ENCODE measurements around the gene FAM229A.

The FAM229A gene

DNA sequence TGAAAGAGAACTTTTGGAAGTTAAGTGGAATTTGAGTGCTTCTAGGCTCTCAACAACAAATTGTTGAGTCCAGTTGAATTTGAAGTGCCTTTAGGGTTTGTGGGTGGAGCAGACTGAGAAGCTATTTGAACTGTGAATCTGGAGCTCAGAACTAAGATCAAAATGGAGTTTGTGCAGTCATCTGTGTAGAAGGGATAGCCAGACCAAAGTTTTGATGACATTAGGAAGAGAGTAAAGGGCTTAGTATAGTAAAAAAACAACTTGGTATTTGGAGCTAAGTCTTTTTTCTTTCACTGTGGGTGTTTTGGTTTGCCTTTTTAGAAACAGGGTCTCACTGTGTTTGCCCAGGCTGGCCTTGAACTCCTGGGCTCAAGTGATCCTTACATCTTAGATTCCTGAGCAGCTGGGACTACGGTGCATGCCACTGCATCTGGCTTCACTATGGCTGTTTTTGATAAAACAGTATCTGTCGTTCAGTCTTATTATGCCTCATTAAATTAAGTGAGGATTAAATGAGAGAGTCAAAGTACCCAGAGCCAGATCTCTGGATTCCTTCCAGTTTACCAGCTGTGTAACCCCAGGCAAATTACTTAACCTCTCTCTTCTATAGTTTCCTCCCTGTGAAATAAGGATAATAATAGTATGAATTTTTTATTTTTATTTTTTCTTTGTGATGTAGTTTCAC is 50.4 kb downstream of the FAM229A start:
- FAIRE-seq (no peak), DNase-seq (ENCODE audit: insufficient read length) (no peak)
- TF ChIP-seq TAF1 (IDR thresholded peaks at IDR 0.05; ENCODE audit: borderline replicate concordance, low read depth, low read length) (no peak), POLR2AphosphoS5 (IDR thresholded peaks at IDR 0.05; ENCODE audit: low read depth, low read length) (no peak), POLR2A (IDR thresholded peaks at IDR 0.05; ENCODE audit: low read depth, low read length) (no peak)

All from GM12892 (cell line).